IMR-90 (cell line): Measurements from ENCODE around the gene MMP14.

Source experiments
- CEBPB ChIP-seq: IDR thresholded peaks from 2 replicates; pipeline ENCODE4 v1.6.1; 2012; ENCODE audit warnings: low read depth, low read length, improper control_type of control experiment
- FOS ChIP-seq: fragments of 150-350 bp; IDR thresholded peaks from 2 replicates; pipeline ENCODE4 v1.6.1; 2016; ENCODE audit warnings: low read depth, low read length
- MAZ ChIP-seq: IDR thresholded peaks from 2 replicates; pipeline ENCODE4 v1.6.1; 2012; ENCODE audit warnings: low read depth, mild to moderate bottlenecking, low read length, improper control_type of control experiment, moderate library complexity, borderline replicate concordance
- POLR2A ChIP-seq: IDR thresholded peaks from 2 replicates; pipeline ENCODE4 v1.6.1; 2012; ENCODE audit warnings: mild to moderate bottlenecking, low read depth, low read length
- RAD21 ChIP-seq: IDR thresholded peaks from 2 replicates; pipeline ENCODE4 v1.6.1; 2012; ENCODE audit warnings: low read length, improper control_type of control experiment
- RCOR1 ChIP-seq: IDR thresholded peaks from 2 replicates; pipeline ENCODE4 v1.6.1; 2012; ENCODE audit warnings: mild to moderate bottlenecking, low read length, improper control_type of control experiment; ENCODE audit not compliant: insufficient replicate concordance
- RFX5 ChIP-seq: IDR thresholded peaks from 2 replicates; pipeline ENCODE4 v1.8.0; 2012; ENCODE audit warnings: low read depth, mild to moderate bottlenecking, low read length, moderate library complexity
- SMC3 ChIP-seq: fragments of 150-350 bp; IDR thresholded peaks from 2 replicates; pipeline ENCODE4 v1.6.1; 2016; ENCODE audit warnings: low read depth, mild to moderate bottlenecking, antibody characterized with exemption, low read length, moderate library complexity
- TF ChIP-seq, protein P1 (sequence below): conservative IDR thresholded peaks from 2 replicates; pipeline ENCODE4 v1.5.1; 2012; ENCODE audit warnings: mild to moderate bottlenecking, low read depth, low read length, improper control_type of control experiment

DNA sequence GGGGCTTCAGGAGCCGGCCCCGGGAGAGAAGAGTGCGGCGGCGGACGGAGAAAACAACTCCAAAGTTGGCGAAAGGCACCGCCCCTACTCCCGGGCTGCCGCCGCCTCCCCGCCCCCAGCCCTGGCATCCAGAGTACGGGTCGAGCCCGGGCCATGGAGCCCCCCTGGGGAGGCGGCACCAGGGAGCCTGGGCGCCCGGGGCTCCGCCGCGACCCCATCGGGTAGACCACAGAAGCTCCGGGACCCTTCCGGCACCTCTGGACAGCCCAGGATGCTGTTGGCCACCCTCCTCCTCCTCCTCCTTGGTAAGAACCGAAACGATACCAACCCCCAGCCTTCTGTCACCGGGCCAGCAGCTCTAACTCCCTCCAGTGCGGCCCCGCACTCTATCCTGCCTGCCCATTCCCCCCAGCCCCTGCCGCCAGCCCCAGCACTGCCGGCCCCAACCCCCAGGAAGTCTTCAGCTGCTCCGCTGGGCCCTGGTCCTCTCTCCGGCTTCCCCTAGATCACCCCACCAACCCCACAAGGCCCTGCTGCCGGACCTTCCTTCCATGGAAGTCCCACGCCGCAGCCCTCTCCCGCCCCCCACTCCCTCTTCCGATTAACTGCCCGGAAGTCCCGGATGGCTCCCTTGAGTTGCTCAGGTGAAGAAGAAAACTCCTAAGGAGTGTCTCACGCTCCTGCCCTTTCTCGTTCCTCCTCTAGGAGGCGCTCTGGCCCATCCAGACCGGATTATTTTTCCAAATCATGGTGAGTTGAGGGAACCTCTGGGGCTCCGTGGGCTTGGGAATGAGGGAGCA is 35.8 kb downstream of the MMP14 start:
- TF ChIP-seq RCOR1 (no peak), FOS (no peak), SMC3 (peak; percentile 48), MAZ (peak; percentile 19; the same call in 1 of the 2 replicates), POLR2A (no peak), RFX5 (no peak), RAD21 (peak; percentile 72), CEBPB (no peak)
- TF ChIP-seq, protein P1, sequence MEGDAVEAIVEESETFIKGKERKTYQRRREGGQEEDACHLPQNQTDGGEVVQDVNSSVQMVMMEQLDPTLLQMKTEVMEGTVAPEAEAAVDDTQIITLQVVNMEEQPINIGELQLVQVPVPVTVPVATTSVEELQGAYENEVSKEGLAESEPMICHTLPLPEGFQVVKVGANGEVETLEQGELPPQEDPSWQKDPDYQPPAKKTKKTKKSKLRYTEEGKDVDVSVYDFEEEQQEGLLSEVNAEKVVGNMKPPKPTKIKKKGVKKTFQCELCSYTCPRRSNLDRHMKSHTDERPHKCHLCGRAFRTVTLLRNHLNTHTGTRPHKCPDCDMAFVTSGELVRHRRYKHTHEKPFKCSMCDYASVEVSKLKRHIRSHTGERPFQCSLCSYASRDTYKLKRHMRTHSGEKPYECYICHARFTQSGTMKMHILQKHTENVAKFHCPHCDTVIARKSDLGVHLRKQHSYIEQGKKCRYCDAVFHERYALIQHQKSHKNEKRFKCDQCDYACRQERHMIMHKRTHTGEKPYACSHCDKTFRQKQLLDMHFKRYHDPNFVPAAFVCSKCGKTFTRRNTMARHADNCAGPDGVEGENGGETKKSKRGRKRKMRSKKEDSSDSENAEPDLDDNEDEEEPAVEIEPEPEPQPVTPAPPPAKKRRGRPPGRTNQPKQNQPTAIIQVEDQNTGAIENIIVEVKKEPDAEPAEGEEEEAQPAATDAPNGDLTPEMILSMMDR: peak; percentile 91
